Liver (tissue), 9 donors: Measurements from ENCODE around the gene TBCD. TPM values are rescaled to one million over a fixed set of nuclear protein-coding genes. Genes with fewer than 3 reads are reported as not detected.

ENCODE experiments used
- DNase-seq: peaks from one replicate; pipeline ENCODE4 v3.0.0-alpha.2; 2017; ENCODE audit warnings: low spot score
- H3K27ac ChIP-seq, 2 donors: one replicate each; pipeline ENCODE4 v1.7.0; 2013; ENCODE audit warnings: inconsistent platforms in 2 of 2, low read length in 2 of 2, control low read depth in 1 of 2, low read depth in 1 of 2, mild to moderate bottlenecking in 1 of 2
- H3K27me3 ChIP-seq, 4 donors: one replicate each; pipeline versions ENCODE4 v1.6.1 to v1.7.0; 2013; ENCODE audit warnings: low read length in 3 of 4, inconsistent platforms in 1 of 4, mild to moderate bottlenecking in 1 of 4, moderate library complexity in 1 of 4; ENCODE audit not compliant: control insufficient read depth in 4 of 4, insufficient read depth in 4 of 4
- H3K36me3 ChIP-seq, 4 donors: one replicate each; pipeline versions ENCODE4 v1.6.1 to v1.7.0; 2013; ENCODE audit warnings: low read length in 3 of 4, mild to moderate bottlenecking in 3 of 4, low read depth in 1 of 4, moderate library complexity in 1 of 4; ENCODE audit not compliant: control insufficient read depth in 4 of 4, insufficient read depth in 3 of 4
- H3K4me1 ChIP-seq, 4 donors: one replicate each; pipeline versions ENCODE4 v1.6.1 to v1.7.0; 2013; ENCODE audit warnings: low read length in 3 of 4, mild to moderate bottlenecking in 3 of 4, moderate library complexity in 1 of 4; ENCODE audit not compliant: control insufficient read depth in 4 of 4, insufficient read depth in 4 of 4
- H3K4me3 ChIP-seq, 3 donors: one replicate each; pipeline versions ENCODE4 v1.6.1 to v1.7.0; 2013; ENCODE audit warnings: low read length in 3 of 3, control low read depth in 1 of 3, low read depth in 1 of 3, mild to moderate bottlenecking in 1 of 3
- H3K9ac ChIP-seq, 2 donors: one replicate each; pipeline ENCODE4 v1.7.0; 2013; ENCODE audit warnings: low read length in 2 of 2, mild to moderate bottlenecking in 2 of 2, moderate library complexity in 2 of 2, control low read depth in 1 of 2, low read depth in 1 of 2
- H3K9me3 ChIP-seq, 4 donors: one replicate each; pipeline versions ENCODE4 v1.6.1 to v1.7.0; 2013; ENCODE audit warnings: low read length in 3 of 4; ENCODE audit not compliant: control insufficient read depth in 4 of 4
- EGR1 ChIP-seq, 2 donors: IDR thresholded peaks; 2 replicates each; pipeline ENCODE4 v1.6.1; 2016 to 2018; ENCODE audit warnings: antibody characterized with exemption in 2 of 2, low read depth in 2 of 2
- FOXA1 ChIP-seq: IDR thresholded peaks from 2 replicates; pipeline ENCODE4 v1.6.1; 2016; ENCODE audit warnings: antibody characterized with exemption
- FOXA2 ChIP-seq: IDR thresholded peaks from 2 replicates; pipeline ENCODE4 v1.6.1; 2016; ENCODE audit warnings: antibody characterized with exemption
- GABPA ChIP-seq, 2 donors: IDR thresholded peaks in 1 of 2; conservative IDR thresholded peaks in 1 of 2; 2 replicates each; pipeline ENCODE4 v1.6.1; 2016; ENCODE audit warnings: antibody characterized with exemption in 2 of 2, mild to moderate bottlenecking in 1 of 2, moderate library complexity in 1 of 2
- HNF4A ChIP-seq, 2 donors: conservative IDR thresholded peaks; 2 replicates each; pipeline ENCODE4 v1.6.1; 2016; ENCODE audit warnings: antibody characterized with exemption in 2 of 2, mild to moderate bottlenecking in 2 of 2
- HNF4G ChIP-seq: IDR thresholded peaks from 2 replicates; pipeline ENCODE4 v1.6.1; 2016; ENCODE audit warnings: antibody characterized with exemption
- NR2F2 ChIP-seq: IDR thresholded peaks from 2 replicates; pipeline ENCODE4 v1.6.1; 2016; ENCODE audit warnings: antibody characterized with exemption
- RAD21 ChIP-seq, 2 donors: IDR thresholded peaks; 2 replicates each; pipeline ENCODE4 v1.6.1; 2016; ENCODE audit warnings: antibody characterized with exemption in 2 of 2, mild to moderate bottlenecking in 2 of 2
- RXRA ChIP-seq, 2 donors: IDR thresholded peaks; 2 replicates each; pipeline ENCODE4 v1.6.1; 2017 to 2018; ENCODE audit warnings: antibody characterized with exemption in 2 of 2, mild to moderate bottlenecking in 1 of 2
- YY1 ChIP-seq: IDR thresholded peaks from 2 replicates; pipeline ENCODE4 v1.6.1; 2016; ENCODE audit warnings: antibody characterized with exemption, mild to moderate bottlenecking
- WGBS: extraction: QIAGEN DNeasy Blood & Tissue Kit; methylation state at CpG from one replicate; pipeline ENCODE4 v1.1.7; 2013; 5-methylcytosine and 5-hydroxymethylcytosine counted together
- polyA plus RNA-seq, 2 donors: library from polyadenylated mRNA; stranded (reverse) in 1 of 2; unstranded in 1 of 2; fragments of 200-250 nt in 1 of 2; fragments of >200 nt in 1 of 2; fragmentation: Nextera tagmentation in 1 of 2; extraction: Ambion mirVana in 1 of 2; gene quantifications; one replicate each; pipeline versions ENCODE4 v1.2.1 to v1.2.3, GENCODE V29; 2013 to 2015
- total RNA-seq, 2 donors: library from RNA; depleted of rRNA; stranded (reverse); fragments of >200 nt; gene quantifications; one replicate each; pipeline ENCODE4 v1.2.3, GENCODE V29; 2014
- TF ChIP-seq, protein P1 (sequence below): IDR thresholded peaks from 2 replicates; pipeline ENCODE4 v1.6.1; 2016; ENCODE audit warnings: antibody characterized with exemption
- TF ChIP-seq, protein P2 (sequence below): IDR thresholded peaks from 2 replicates; pipeline ENCODE4 v1.6.1; 2016; ENCODE audit warnings: antibody characterized with exemption
- TF ChIP-seq, protein P3 (sequence below): IDR thresholded peaks from 2 replicates; pipeline ENCODE4 v1.6.1; 2016; ENCODE audit warnings: antibody characterized with exemption, mild to moderate bottlenecking
- TF ChIP-seq, protein P4 (sequence below): IDR thresholded peaks from 2 replicates; pipeline ENCODE4 v1.6.1; 2016; ENCODE audit warnings: antibody characterized with exemption
- donor health status: healthy.
- donor health status: healthy.
- donor health status: healthy.
- donor health status: healthy.
- donor health status: healthy.

TBCD gene
- total and polyA plus RNA-seq, 4 donors = 29.8 to 42.2 (median 33.0) TPM

DNA sequence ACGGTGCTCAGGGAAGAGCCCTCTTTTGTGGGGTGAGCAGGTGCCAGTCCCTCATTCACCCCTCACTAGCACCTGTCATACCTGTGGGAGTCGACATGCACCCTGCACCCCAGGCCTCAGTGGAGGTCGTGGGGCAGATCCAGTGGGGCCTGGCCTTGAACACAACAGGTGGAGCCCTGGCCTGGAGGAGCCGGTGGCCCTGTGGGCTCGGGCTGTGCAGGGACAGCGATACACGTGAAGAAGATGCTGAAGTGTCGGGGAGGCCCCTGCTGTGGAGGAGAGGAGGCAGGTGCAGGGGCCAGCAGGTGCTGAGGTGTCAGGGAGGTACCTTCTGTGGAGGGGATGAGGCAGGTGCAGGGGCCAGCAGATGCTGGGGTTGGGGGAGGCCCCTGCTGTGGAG, 56.1 kb downstream of the TBCD start:
- H3K27me3 ChIP-seq = no peaks in the 10 kb centered on the region
- WGBS = 96% methylated on average over 8 of the region's 8 CpGs
- no peak for DNase-seq
- no peak overlapping the region for H3K9ac ChIP-seq
- H3K4me1 ChIP-seq = no peaks in the 10 kb centered on the region
- H3K27ac ChIP-seq = no peak overlapping the region
- H3K4me3 ChIP-seq = no peak overlapping the region
- H3K9me3 ChIP-seq = no peaks in the 10 kb centered on the region
- H3K36me3 ChIP-seq = peaks cover 0 to 33% (median 3%) of the 10 kb centered on the region in 4 donors
- TF ChIP-seq HNF4A (conservative IDR thresholded peaks at IDR 0.05) = no peak

DNA sequence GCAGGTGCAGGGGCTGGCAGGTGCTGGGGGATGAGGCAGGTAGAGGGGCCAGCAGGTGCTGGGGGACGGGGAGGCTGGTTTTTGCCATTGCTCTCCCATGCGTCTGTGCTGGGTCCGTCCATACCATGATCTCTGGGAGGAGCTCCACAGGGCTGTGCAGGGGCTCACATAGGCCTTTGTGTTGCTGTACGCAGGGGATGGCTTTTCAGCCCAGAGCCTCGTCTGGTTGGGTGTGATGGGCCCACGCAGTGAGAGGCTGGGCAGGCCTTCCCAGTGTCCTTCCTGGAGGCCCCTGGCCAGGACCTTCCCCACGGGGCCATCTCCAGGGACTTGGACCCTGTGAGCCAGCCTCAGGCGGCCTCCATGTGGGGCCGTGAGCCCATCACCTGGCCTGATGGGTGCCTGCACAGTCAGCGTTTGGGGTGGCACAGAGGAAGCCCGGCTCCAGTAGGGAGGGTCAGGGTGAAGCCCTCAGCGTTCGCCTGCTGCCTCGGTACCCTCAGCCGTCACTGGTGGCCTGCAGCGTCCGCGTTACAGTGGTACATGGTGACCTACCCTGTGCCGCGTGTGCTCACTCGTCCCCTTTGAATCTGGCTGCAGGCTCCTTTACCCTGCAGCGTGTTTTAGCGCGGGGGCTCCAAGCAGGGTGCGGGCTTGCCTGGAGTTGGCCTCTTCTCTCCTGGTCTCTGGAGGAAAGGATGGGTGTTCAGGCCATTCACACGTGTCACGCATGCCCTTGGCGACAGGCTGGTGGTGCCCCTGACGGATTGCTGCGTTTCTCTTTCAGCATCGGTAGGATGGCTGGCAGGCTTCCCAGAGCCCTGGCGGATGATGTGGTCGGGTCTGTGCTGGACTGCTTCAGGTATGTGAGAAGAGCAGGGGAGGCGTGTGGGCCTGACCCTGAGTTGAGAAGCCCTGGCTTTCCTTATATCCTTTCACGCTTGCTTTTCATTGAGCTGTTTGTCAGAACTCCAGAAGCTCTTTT, 57.3 kb downstream of the TBCD start:
- Histone ChIP-seq H3K9ac (no peak overlapping the region), H3K27ac (no peak overlapping the region), H3K36me3 (peaks cover 0 to 33% (median 3%) of the 10 kb centered on the region in 4 donors), H3K9me3 (no peaks in the 10 kb centered on the region), H3K4me1 (no peaks in the 10 kb centered on the region), H3K27me3 (no peaks in the 10 kb centered on the region), H3K4me3 (no peak overlapping the region)
- no peak for DNase-seq
- WGBS = 94% methylated on average over 35 of the region's 35 CpGs
- no peak for TF ChIP-seq HNF4G
- no peak for TF ChIP-seq YY1
- no peak for TF ChIP-seq FOXA2
- TF ChIP-seq, protein P1, sequence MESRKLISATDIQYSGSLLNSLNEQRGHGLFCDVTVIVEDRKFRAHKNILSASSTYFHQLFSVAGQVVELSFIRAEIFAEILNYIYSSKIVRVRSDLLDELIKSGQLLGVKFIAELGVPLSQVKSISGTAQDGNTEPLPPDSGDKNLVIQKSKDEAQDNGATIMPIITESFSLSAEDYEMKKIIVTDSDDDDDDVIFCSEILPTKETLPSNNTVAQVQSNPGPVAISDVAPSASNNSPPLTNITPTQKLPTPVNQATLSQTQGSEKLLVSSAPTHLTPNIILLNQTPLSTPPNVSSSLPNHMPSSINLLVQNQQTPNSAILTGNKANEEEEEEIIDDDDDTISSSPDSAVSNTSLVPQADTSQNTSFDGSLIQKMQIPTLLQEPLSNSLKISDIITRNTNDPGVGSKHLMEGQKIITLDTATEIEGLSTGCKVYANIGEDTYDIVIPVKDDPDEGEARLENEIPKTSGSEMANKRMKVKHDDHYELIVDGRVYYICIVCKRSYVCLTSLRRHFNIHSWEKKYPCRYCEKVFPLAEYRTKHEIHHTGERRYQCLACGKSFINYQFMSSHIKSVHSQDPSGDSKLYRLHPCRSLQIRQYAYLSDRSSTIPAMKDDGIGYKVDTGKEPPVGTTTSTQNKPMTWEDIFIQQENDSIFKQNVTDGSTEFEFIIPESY = no peak
- no peak for TF ChIP-seq NR2F2
- TF ChIP-seq, protein P2, sequence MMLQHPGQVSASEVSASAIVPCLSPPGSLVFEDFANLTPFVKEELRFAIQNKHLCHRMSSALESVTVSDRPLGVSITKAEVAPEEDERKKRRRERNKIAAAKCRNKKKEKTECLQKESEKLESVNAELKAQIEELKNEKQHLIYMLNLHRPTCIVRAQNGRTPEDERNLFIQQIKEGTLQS = no peak
- TF ChIP-seq RAD21 (IDR thresholded peaks at IDR 0.05) = no peak
- TF ChIP-seq, protein P3, sequence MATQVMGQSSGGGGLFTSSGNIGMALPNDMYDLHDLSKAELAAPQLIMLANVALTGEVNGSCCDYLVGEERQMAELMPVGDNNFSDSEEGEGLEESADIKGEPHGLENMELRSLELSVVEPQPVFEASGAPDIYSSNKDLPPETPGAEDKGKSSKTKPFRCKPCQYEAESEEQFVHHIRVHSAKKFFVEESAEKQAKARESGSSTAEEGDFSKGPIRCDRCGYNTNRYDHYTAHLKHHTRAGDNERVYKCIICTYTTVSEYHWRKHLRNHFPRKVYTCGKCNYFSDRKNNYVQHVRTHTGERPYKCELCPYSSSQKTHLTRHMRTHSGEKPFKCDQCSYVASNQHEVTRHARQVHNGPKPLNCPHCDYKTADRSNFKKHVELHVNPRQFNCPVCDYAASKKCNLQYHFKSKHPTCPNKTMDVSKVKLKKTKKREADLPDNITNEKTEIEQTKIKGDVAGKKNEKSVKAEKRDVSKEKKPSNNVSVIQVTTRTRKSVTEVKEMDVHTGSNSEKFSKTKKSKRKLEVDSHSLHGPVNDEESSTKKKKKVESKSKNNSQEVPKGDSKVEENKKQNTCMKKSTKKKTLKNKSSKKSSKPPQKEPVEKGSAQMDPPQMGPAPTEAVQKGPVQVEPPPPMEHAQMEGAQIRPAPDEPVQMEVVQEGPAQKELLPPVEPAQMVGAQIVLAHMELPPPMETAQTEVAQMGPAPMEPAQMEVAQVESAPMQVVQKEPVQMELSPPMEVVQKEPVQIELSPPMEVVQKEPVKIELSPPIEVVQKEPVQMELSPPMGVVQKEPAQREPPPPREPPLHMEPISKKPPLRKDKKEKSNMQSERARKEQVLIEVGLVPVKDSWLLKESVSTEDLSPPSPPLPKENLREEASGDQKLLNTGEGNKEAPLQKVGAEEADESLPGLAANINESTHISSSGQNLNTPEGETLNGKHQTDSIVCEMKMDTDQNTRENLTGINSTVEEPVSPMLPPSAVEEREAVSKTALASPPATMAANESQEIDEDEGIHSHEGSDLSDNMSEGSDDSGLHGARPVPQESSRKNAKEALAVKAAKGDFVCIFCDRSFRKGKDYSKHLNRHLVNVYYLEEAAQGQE = no peak
- no peak for TF ChIP-seq EGR1 (IDR thresholded peaks at IDR 0.05; ENCODE audit: low read depth in 2 of 2)
- TF ChIP-seq RXRA (IDR thresholded peaks at IDR 0.05) = no peak
- TF ChIP-seq, protein P4, sequence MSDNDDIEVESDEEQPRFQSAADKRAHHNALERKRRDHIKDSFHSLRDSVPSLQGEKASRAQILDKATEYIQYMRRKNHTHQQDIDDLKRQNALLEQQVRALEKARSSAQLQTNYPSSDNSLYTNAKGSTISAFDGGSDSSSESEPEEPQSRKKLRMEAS = no peak
- no peak for TF ChIP-seq GABPA (IDR thresholded peaks at IDR 0.05 in 1 of 2, conservative IDR thresholded peaks at IDR 0.05 in 1 of 2)
- TF ChIP-seq FOXA1 = no peak
